RWPE1 (cell line): ENCODE measurements around the gene TMEM59L.

Source experiments
- CTCF ChIA-PET: fragments of 350-600 bp; sonication (Branson Sonifier 250); formaldehyde crosslinking; extraction: SDS; loops from one replicate; lab custom pipeline; 2021; lab: Yijun Ruan, JAX
- POLR2A ChIA-PET: fragments of 400-600 bp; formaldehyde crosslinking; extraction: SDS; loops from one replicate; lab custom pipeline; 2020; ENCODE audit warnings: antibody characterized with exemption; ENCODE audit not compliant: low non-redundant PET; lab: Yijun Ruan, JAX
- DNase-seq: peaks from one replicate; pipeline ENCODE4 v3.0.0; 2012; ENCODE audit warnings: low spot score
- H3K27ac ChIP-seq: fragments of 450-650 bp; 2 replicates; pipeline ENCODE4 v1.5.1; 2017
- TF ChIP-seq, protein P1 (sequence below): fragments of 450-650 bp; conservative IDR thresholded peaks from 2 replicates; pipeline ENCODE4 v1.5.1; 2017; ENCODE audit warnings: low read depth, mild to moderate bottlenecking

The TMEM59L gene

DNA sequence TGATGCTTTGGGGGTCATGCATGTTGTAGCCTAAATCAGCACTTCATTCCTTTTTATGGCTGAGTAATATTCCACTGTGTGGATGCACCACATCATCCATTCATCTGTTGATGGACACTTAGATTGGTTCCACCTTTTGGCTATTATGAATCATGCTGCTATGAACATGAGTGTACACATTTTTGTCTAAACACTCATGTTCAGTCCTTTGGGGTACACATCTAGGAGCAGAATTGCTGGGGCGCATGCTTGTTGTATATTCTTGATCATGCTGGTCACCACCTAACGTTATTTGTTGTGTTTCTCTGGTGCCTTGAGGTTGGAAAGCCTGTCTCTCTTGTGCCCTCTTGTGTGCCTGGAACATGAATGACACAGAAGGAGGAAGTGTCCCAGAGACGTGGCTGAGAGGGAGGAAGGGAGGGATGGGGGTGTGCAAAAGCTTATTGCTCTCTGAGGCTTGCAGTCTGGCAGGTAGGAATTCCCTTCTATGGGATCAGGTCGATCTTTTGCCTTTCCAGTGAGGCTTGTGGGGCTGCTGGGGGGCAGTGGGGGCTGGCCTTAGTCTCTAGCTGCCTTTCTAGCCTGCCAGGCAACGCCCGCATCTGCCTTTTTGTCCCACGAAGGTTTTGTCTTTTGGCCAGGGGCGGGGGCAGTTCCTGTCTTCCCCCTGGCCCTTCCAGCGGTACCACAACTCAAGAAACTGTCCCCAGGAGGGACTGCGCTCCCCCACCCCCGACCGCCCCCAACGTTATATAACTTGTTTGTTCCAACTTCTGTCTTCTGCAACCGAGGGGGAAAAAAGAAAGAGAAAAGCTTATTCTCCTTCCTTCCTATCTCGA lies 31.7 kb downstream of the TMEM59L start:
- DNase-seq = no peak
- ChIA-PET CTCF (interaction anchor here (0.6 kb wide), 1 partner anchor 61 kb away, joined by 3 read pairs; no protein-coding TSS in a partner anchor), POLR2A (no interaction called here)
- 0 out of 2 replicates have a peak overlapping the region, but pooled peaks have one; percentile 0 for H3K27ac ChIP-seq
- TF ChIP-seq, protein P1, sequence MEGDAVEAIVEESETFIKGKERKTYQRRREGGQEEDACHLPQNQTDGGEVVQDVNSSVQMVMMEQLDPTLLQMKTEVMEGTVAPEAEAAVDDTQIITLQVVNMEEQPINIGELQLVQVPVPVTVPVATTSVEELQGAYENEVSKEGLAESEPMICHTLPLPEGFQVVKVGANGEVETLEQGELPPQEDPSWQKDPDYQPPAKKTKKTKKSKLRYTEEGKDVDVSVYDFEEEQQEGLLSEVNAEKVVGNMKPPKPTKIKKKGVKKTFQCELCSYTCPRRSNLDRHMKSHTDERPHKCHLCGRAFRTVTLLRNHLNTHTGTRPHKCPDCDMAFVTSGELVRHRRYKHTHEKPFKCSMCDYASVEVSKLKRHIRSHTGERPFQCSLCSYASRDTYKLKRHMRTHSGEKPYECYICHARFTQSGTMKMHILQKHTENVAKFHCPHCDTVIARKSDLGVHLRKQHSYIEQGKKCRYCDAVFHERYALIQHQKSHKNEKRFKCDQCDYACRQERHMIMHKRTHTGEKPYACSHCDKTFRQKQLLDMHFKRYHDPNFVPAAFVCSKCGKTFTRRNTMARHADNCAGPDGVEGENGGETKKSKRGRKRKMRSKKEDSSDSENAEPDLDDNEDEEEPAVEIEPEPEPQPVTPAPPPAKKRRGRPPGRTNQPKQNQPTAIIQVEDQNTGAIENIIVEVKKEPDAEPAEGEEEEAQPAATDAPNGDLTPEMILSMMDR = no peak

DNA sequence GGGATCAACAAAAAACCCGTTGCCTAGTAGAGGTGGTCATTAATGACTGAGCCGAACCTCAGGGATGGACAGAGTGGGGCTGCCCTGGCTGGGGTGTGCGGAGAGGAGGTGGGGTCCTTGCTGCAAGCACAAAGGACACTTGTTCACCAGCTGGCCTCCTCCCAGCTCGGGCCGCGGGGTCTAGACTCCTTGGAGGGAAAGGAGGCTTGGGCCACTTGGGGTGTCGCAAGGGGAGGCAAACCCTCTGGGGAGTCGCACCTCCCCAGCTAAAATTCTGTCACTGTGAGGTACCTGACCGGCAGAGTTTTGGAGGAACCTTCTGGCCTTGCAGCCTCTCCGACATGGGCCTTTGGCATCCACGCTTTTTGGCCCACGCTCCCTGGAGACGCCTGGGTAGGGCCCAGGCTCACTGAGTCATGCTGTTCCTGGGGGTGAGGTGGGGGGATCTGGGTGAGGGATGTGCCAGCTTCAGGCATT lies 32.4 kb downstream of the TMEM59L start:
- CTCF ChIA-PET = interaction anchor here (0.6 kb wide), 1 partner anchor 62 kb away, joined by 3 read pairs; no protein-coding TSS in a partner anchor
- H3K27ac ChIP-seq = 0 out of 2 replicates have a peak overlapping the region, but pooled peaks have one; percentile 0
- TF ChIP-seq, protein P1 = no peak
- DNase-seq = no peak
- POLR2A ChIA-PET = no interaction called here

DNA sequence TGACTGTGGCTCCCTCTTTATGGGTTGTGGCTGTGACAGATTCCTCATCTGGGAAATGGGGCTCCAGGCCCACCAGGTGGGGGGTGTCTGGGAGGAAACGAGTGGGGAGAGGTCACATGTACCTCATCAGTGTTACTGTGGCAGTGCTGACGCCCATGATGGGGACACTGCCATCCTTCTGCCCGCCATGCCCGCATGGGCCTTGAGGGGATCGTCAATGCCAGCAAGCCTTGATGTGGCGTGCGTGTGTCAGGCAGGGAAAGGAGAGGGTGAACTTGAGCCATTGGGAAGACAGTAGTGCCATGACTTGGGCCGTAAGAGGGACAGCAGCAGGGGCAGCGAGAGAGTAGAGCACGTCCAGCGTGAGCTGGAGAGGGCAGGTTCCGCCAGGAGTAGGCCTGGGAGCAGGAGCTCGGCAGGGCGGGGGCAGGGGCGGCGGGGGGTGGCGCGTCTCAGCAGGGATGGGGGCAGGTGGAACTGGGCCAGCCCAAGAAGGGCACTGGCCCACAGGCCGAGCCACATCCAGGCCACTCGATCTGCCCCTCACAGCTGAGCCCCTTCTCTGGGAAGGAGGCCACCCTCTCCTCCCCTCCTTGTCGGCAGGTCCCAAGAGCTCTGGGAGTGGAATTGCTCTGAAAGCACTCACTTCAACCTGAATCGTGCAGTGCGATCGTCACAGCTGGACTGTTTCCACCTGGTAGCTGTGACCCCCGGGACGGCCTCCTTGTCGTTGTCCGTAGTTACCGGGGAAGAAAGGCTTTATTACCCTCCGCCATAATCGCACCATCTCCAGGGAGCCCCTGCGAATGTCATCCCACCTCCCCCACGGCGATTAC lies 34.1 kb downstream of the TMEM59L start:
- DNase-seq = no peak
- CTCF ChIA-PET = interaction anchor here (0.6 kb wide), 1 partner anchor 53 kb away, joined by 3 read pairs; no protein-coding TSS in a partner anchor
- H3K27ac ChIP-seq = no peak overlapping the region; the same call in 1 of the 2 replicates
- POLR2A ChIA-PET = no interaction called here
- TF ChIP-seq, protein P1 = no peak

DNA sequence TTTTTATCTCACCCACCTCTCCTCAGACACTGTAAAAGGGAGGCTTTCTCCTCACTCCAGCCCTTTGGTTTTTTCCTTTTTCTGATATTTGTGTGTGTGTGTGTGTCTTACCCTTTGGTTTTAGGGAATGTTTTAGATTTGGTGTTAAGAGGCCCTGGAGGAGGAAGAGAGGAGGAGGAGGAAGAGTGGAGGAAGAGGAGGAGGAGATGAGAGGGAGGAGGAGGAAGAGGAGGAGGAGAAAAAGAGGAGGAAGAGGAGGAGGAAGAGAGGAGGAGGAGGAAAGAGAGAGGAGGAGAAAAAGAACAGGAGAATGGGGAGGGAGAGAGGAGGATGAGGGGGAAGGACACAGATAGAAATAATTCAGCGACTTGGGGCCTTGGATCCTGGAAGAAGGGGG lies 34.7 kb downstream of the TMEM59L start:
- H3K27ac ChIP-seq = peak overlapping the region; percentile 66; the same call in 1 of the 2 replicates
- ChIA-PET POLR2A (no interaction called here), CTCF (interaction anchor here (0.6 kb wide), 1 partner anchor 53 kb away, joined by 3 read pairs; no protein-coding TSS in a partner anchor)
- TF ChIP-seq, protein P1 = no peak
- DNase-seq = no peak

DNA sequence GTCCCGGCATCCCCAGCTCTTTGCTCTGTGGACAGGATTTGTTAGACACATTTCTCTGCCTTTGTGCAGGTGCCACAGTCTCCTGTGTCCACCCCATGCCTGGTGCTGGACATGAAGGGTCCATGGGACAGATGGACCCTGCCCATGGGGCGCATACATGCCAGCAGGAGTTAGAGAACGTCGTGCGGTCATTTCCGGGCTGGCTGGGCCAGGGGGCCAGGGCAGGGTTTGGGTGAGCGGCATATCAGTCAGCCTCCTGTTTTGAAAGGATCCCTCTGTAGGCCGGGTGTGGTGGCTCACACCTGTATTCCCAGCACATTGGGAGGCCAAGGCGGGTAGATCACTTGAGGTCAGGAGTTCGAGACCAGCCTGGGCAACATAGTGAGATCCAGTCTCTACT lies 35.1 kb downstream of the TMEM59L start:
- no peak for DNase-seq
- POLR2A ChIA-PET = no interaction called here
- CTCF ChIA-PET = interaction anchor here (0.6 to 0.7 kb wide), 2 partner anchors 54 to 76 kb away, joined by 3 read pairs; no protein-coding TSS in a partner anchor
- TF ChIP-seq, protein P1 = no peak
- H3K27ac ChIP-seq = peak overlapping the region; percentile 66; the same call in 1 of the 2 replicates

DNA sequence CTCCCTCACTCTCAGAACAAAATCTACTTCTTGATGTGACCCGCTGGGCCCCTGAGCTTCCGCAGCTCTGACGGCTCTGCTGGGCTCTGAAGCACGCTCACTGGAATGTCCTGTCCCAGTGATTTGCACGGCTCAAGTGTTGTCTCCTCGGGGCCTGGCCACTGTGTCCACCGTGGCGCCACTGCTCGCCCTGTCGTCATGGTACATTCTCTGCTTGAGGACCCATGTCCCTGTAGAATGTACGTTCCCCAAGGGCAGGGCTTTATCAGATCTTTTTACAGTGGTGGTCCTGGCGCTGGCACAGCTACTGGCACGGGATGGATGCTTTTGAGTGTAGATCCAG lies 36.3 kb downstream of the TMEM59L start:
- no peak for DNase-seq
- TF ChIP-seq, protein P1 = no peak
- peak overlapping the region; percentile 66 for H3K27ac ChIP-seq
- ChIA-PET CTCF (interaction anchor here (0.5 to 0.6 kb wide), 2 partner anchors 24 to 198 kb away, joined by 3 read pairs; no protein-coding TSS in a partner anchor), POLR2A (no interaction called here)
